OCI-LY7 (cell line): Measurements from ENCODE around the gene OPHN1. TPM values are rescaled to one million over a fixed set of nuclear protein-coding genes. Genes with fewer than 3 reads are reported as not detected.
"Not testable (repeated sequence)": the region's sequence is repeated elsewhere in the genome, so short reads cannot be mapped to it uniquely, and the experiment has no call there.

Source experiments
- BruUV-seq: library from RNA; stranded (reverse); fragments of 400-500 nt; replicated peaks from 2 replicates; lab custom pipeline; 2021; lab: Mats Ljungman, UMichigan
- CTCF ChIA-PET: fragments of 300-600 bp; sonication (Branson Sonifier 250); formaldehyde crosslinking; loops from one replicate; lab custom pipeline; 2022; ENCODE audit warnings: antibody characterized with exemption; ENCODE audit not compliant: unreplicated experiment; lab: Charles Lee
- POLR2A ChIA-PET: fragments of 300-600 bp; sonication (Branson Sonifier 250); formaldehyde crosslinking; loops from one replicate; lab custom pipeline; 2022; ENCODE audit warnings: antibody characterized with exemption; lab: Charles Lee
- DNase-seq: peaks from one replicate; pipeline ENCODE4 v3.0.0-alpha.2; 2015; ENCODE audit warnings: low spot score
- H2AFZ ChIP-seq: fragments of 200-600 bp; sonication (generic), shearing (Covaris generic); 2 replicates; pipeline ENCODE4 v1.6.1; 2014; ENCODE audit warnings: mild to moderate bottlenecking, antibody characterized with exemption, low read length, moderate library complexity
- H3K27ac ChIP-seq: fragments of 200-600 bp; sonication (generic); 2 replicates; pipeline ENCODE4 v1.5.1; 2014; ENCODE audit warnings: mixed run types, low read depth, mild to moderate bottlenecking, moderate library complexity, low read length, inconsistent platforms; ENCODE audit not compliant: poor library complexity, severe bottlenecking
- H3K36me3 ChIP-seq: fragments of 200-600 bp; sonication (generic); 2 replicates; pipeline ENCODE4 v1.6.1; 2014; ENCODE audit warnings: mild to moderate bottlenecking, antibody characterized with exemption, low read length, moderate library complexity, mixed read lengths; ENCODE audit not compliant: insufficient read depth
- H3K4me1 ChIP-seq: fragments of 200-600 bp; sonication (generic); 2 replicates; pipeline ENCODE4 v1.5.1; 2014; ENCODE audit warnings: mild to moderate bottlenecking, low read length; ENCODE audit not compliant: insufficient read depth, poor library complexity, severe bottlenecking
- H3K4me2 ChIP-seq: fragments of 200-600 bp; sonication (generic); 2 replicates; pipeline ENCODE4 v1.6.1; 2014; ENCODE audit warnings: mild to moderate bottlenecking, low read length
- H3K4me3 ChIP-seq: fragments of 200-600 bp; sonication (generic); 2 replicates; pipeline ENCODE4 v1.5.1; 2014; ENCODE audit warnings: mild to moderate bottlenecking, low read depth, low read length; ENCODE audit not compliant: poor library complexity, severe bottlenecking
- H3K79me2 ChIP-seq: fragments of 200-600 bp; sonication (generic); 2 replicates; pipeline ENCODE4 v1.6.1; 2016; ENCODE audit warnings: low read depth, mild to moderate bottlenecking, low read length, moderate library complexity, mixed read lengths; ENCODE audit not compliant: insufficient read depth
- H3K9me2 ChIP-seq: fragments of 200-600 bp; sonication (generic); 2 replicates; pipeline ENCODE4 v1.6.1; 2016; ENCODE audit warnings: mild to moderate bottlenecking, low read length, mixed read lengths; ENCODE audit not compliant: insufficient read depth
- H3K9me3 ChIP-seq: fragments of 200-600 bp; sonication (generic); 2 replicates; pipeline ENCODE4 v1.6.1; 2014; ENCODE audit warnings: mild to moderate bottlenecking, mixed run types, low read length, mixed read lengths
- H4K20me1 ChIP-seq: fragments of 200-600 bp; sonication (generic); 2 replicates; pipeline ENCODE4 v1.6.1; 2014; ENCODE audit warnings: mild to moderate bottlenecking, antibody characterized with exemption, low read length, moderate library complexity, mixed read lengths; ENCODE audit not compliant: insufficient read depth
- CTCF ChIP-seq: fragments of 200-600 bp; sonication (generic); conservative IDR thresholded peaks from 2 replicates; pipeline ENCODE4 v1.5.1; 2014; ENCODE audit warnings: mild to moderate bottlenecking, antibody characterized with exemption, low read length, moderate library complexity, mixed read lengths
- EZH2phosphoT487 ChIP-seq: fragments of 200-600 bp; sonication (generic); IDR thresholded peaks from 2 replicates; pipeline ENCODE4 v1.6.1; 2018; ENCODE audit warnings: low read depth, borderline replicate concordance, mild to moderate bottlenecking, mixed run types, antibody characterized with exemption, low read length, moderate library complexity, mixed read lengths
- intact Hi-C: fragments of 100-400 bp; cut with micrococcal nuclease; formaldehyde crosslinking; loops from one replicate; pipeline ENCODE4 v1.10.0; 2022; ENCODE audit not compliant: unreplicated experiment
- total RNA-seq, 2 experiments: library from RNA; depleted of rRNA in 1 of 2; stranded (reverse); fragments of >200 nt in 1 of 2; shearing (Covaris generic) in 1 of 2; gene quantifications; 2 replicates each; pipeline ENCODE4 v1.2.3, GENCODE V29; 2014 to 2022

The OPHN1 gene
- total RNA-seq, 2 experiments from 2014 or later: not detected

- no peak overlapping the region for H3K4me3 ChIP-seq
- H3K4me1 ChIP-seq: no peaks in the 10 kb centered on the region
- TF ChIP-seq CTCF: no peak
- no peak for TF ChIP-seq EZH2phosphoT487
- no peak overlapping the region for H3K4me2 ChIP-seq
- no peak overlapping the region for H3K27ac ChIP-seq
- no peaks in the 10 kb centered on the region for H3K36me3 ChIP-seq
- H4K20me1 ChIP-seq: no peaks in the 10 kb centered on the region
- no peaks in the 10 kb centered on the region for H3K9me2 ChIP-seq
- no peaks in the 10 kb centered on the region for H3K79me2 ChIP-seq
- no peak overlapping the region for H2AFZ ChIP-seq
- CTCF ChIA-PET: no interaction called here
- BruUV-seq: no TSS peak
- DNase-seq: no peak
- intact Hi-C loops: no loop called here
- H3K9me3 ChIP-seq: no peaks in the 10 kb centered on the region
- POLR2A ChIA-PET: no interaction called here
Observed at GRCh38 chrX:68083510-68083909, 349.8 kb downstream of the OPHN1 start.

DNA sequence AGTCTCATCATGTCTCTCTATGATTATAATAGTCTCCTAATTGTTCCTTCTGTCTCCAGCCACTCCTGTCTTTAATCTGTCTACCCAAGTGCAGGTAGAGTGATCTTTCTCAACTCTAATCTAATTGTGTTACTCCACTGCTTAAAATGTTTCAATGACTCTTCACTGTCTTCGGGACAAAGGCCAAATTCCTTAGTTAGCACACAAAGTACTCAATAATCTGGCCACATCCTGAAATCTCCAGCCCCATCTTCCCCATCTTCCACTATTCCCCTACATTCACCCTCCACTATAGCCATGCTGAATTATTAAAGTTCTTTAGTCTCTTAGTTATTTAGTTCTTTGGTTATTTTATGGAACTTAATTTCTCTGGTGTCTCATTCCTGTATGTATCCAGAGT, 353.3 kb downstream of the OPHN1 start:
- intact Hi-C loops: no loop called here
- DNase-seq: no peak

GRCh38 chrX:68078801-68079200, 354.5 kb downstream of the OPHN1 start:
- CTCF ChIA-PET, BruUV-seq: not testable (repeated sequence)

More for the DNA sequence above, 353.3 kb downstream of the OPHN1 start:
- Histone ChIP-seq H3K4me2 (no peak overlapping the region), H3K4me1 (no peaks in the 10 kb centered on the region), H3K79me2 (no peaks in the 10 kb centered on the region), H3K9me3 (no peaks in the 10 kb centered on the region), H3K4me3 (no peak overlapping the region), H2AFZ (no peak overlapping the region), H3K9me2 (no peaks in the 10 kb centered on the region), H4K20me1 (no peaks in the 10 kb centered on the region), H3K36me3 (no peaks in the 10 kb centered on the region), H3K27ac (no peak overlapping the region)
- BruUV-seq: no TSS peak
- ChIA-PET POLR2A (no interaction called here), CTCF (no interaction called here)
- TF ChIP-seq EZH2phosphoT487 (no peak), CTCF (no peak)

More at GRCh38 chrX:68078801-68079200, 354.5 kb downstream of the OPHN1 start:
- POLR2A ChIA-PET, H3K4me3 ChIP-seq, H3K9me2 ChIP-seq, H4K20me1 ChIP-seq, DNase-seq, H3K4me1 ChIP-seq, intact Hi-C loops, H3K36me3 ChIP-seq, H3K27ac ChIP-seq, H3K4me2 ChIP-seq, H2AFZ ChIP-seq, H3K79me2 ChIP-seq, H3K9me3 ChIP-seq: not testable (repeated sequence)
